IMR-90 (cell line): ENCODE data around the gene SOX6. TPM values are rescaled to one million over a fixed set of nuclear protein-coding genes. Genes with fewer than 3 reads are reported as not detected.

Source experiments
- ATAC-seq: fragments of 200-7000 bp; cut with Tn5 transposase; 2 replicates; pipeline ENCODE4 v1.9.1; 2020; ENCODE audit warnings: low read depth, mild to moderate bottlenecking, moderate library complexity
- BruUV-seq: library from RNA; stranded (reverse); fragments of 400-500 nt; replicated peaks from 2 replicates; lab custom pipeline; 2021; lab: Mats Ljungman, UMichigan
- CTCF ChIA-PET: fragments of 300-600 bp; formaldehyde crosslinking; extraction: SDS; loops from one replicate; lab custom pipeline; 2021; ENCODE audit warnings: antibody characterized with exemption; lab: Yijun Ruan, JAX
- POLR2A ChIA-PET: fragments of 300-600 bp; sonication (Branson Sonifier 250); formaldehyde crosslinking; loops from one replicate; lab custom pipeline; 2022; ENCODE audit warnings: antibody characterized with exemption; ENCODE audit not compliant: unreplicated experiment; lab: Charles Lee
- DNase-seq: peaks from one replicate; pipeline ENCODE4 v3.0.0; 2013
- H2AFZ ChIP-seq: replicated peaks from 2 replicates; pipeline ENCODE3; 2013; ENCODE audit warnings: low read length, mild to moderate bottlenecking; ENCODE audit not compliant: poor library complexity
- H2AK5ac ChIP-seq: 2 replicates; pipeline ENCODE4 v1.6.1; 2013; ENCODE audit warnings: low read depth, low read length, inconsistent platforms
- H2AK9ac ChIP-seq: replicated peaks from 2 replicates; pipeline ENCODE3; 2013; ENCODE audit warnings: mild to moderate bottlenecking, low read depth, low read length, moderate library complexity; ENCODE audit not compliant: poor library complexity
- H2BK120ac ChIP-seq: 2 replicates; pipeline ENCODE4 v1.6.1; 2013; ENCODE audit warnings: low read depth, low read length, inconsistent platforms
- H2BK15ac ChIP-seq: 3 replicates; pipeline ENCODE4 v1.6.1; 2013; ENCODE audit warnings: low read depth, low read length, inconsistent platforms
- H2BK20ac ChIP-seq: 2 replicates; pipeline ENCODE4 v1.6.1; 2013; ENCODE audit warnings: low read depth, mild to moderate bottlenecking, inconsistent platforms, low read length, moderate library complexity
- H2BK5ac ChIP-seq: 2 replicates; pipeline ENCODE4 v1.6.1; 2013; ENCODE audit warnings: mild to moderate bottlenecking, low read depth, low read length, inconsistent platforms; ENCODE audit not compliant: poor library complexity, severe bottlenecking
- H3K14ac ChIP-seq: replicated peaks from 2 replicates; pipeline ENCODE4 v1.6.1; 2013; ENCODE audit warnings: low read depth, low read length, inconsistent platforms
- H3K18ac ChIP-seq: 2 replicates; pipeline ENCODE4 v1.6.1; 2013; ENCODE audit warnings: low read depth, low read length, control low read depth
- H3K23ac ChIP-seq: 2 replicates; pipeline ENCODE4 v1.6.1; 2013; ENCODE audit warnings: low read depth, low read length, inconsistent platforms
- H3K27ac ChIP-seq: 2 replicates; pipeline ENCODE4 v1.5.1; 2013; ENCODE audit warnings: mild to moderate bottlenecking, control low read depth, low read length; ENCODE audit not compliant: insufficient read depth
- H3K27me3 ChIP-seq: 2 replicates; pipeline ENCODE4 v1.6.1; 2013; ENCODE audit warnings: low read length; ENCODE audit not compliant: control insufficient read depth, insufficient read depth
- H3K36me3 ChIP-seq: 2 replicates; pipeline ENCODE4 v1.6.1; 2013; ENCODE audit warnings: low read length, mixed read lengths; ENCODE audit not compliant: control insufficient read depth, insufficient read depth
- H3K4ac ChIP-seq: 2 replicates; pipeline ENCODE4 v1.6.1; 2013; ENCODE audit warnings: low read depth, low read length, inconsistent platforms
- H3K4me1 ChIP-seq: 2 replicates; pipeline ENCODE4 v1.6.1; 2013; ENCODE audit warnings: low read length, mixed read lengths; ENCODE audit not compliant: control insufficient read depth, insufficient read depth
- H3K4me2 ChIP-seq: 2 replicates; pipeline ENCODE4 v1.6.1; 2013; ENCODE audit warnings: low read depth, mild to moderate bottlenecking, control low read depth, low read length, moderate library complexity
- H3K4me3 ChIP-seq: 2 replicates; pipeline ENCODE4 v1.5.1; 2013; ENCODE audit warnings: low read depth, mild to moderate bottlenecking, control low read depth, low read length, moderate library complexity; ENCODE audit not compliant: insufficient read depth
- H3K56ac ChIP-seq: 2 replicates; pipeline ENCODE4 v1.6.1; 2013; ENCODE audit warnings: low read length, inconsistent platforms; ENCODE audit not compliant: insufficient read depth; ENCODE audit errors: extremely low read depth
- H3K79me1 ChIP-seq, 2 experiments: 2 replicates each; pipeline ENCODE4 v1.6.1; 2013; ENCODE audit warnings: low read length in 2 of 2, inconsistent platforms in 1 of 2, low read depth in 1 of 2
- H3K9ac ChIP-seq: 2 replicates; pipeline ENCODE4 v1.6.1; 2013; ENCODE audit warnings: low read depth, low read length, control low read depth
- H3K9me1 ChIP-seq: 2 replicates; pipeline ENCODE4 v1.6.1; 2013; ENCODE audit warnings: low read length, inconsistent platforms; ENCODE audit not compliant: insufficient read depth
- H3K9me3 ChIP-seq: 2 replicates; pipeline ENCODE4 v1.6.1; 2013; ENCODE audit warnings: low read length; ENCODE audit not compliant: control insufficient read depth, insufficient read depth
- H4K20me1 ChIP-seq: 2 replicates; pipeline ENCODE4 v1.6.1; 2013; ENCODE audit warnings: low read length, inconsistent platforms; ENCODE audit not compliant: insufficient read depth
- H4K5ac ChIP-seq: 2 replicates; pipeline ENCODE4 v1.6.1; 2013; ENCODE audit warnings: mild to moderate bottlenecking, low read depth, low read length, control low read depth
- H4K8ac ChIP-seq, 2 experiments: 2 replicates each; pipeline ENCODE4 v1.6.1; 2013; ENCODE audit warnings: low read depth in 2 of 2, low read length in 2 of 2, control low read depth in 1 of 2, inconsistent platforms in 1 of 2
- H4K91ac ChIP-seq: 2 replicates; pipeline ENCODE4 v1.6.1; 2013; ENCODE audit warnings: low read depth, low read length, inconsistent platforms; ENCODE audit not compliant: insufficient read depth
- CEBPB ChIP-seq: IDR thresholded peaks from 2 replicates; pipeline ENCODE4 v1.6.1; 2012; ENCODE audit warnings: low read depth, low read length, improper control_type of control experiment
- CHD1 ChIP-seq: IDR thresholded peaks from 2 replicates; pipeline ENCODE4 v1.6.1; 2012; ENCODE audit warnings: low read depth, low read length, improper control_type of control experiment
- CTCF ChIP-seq: conservative IDR thresholded peaks from 2 replicates; pipeline ENCODE4 v1.5.1; 2012; ENCODE audit warnings: mild to moderate bottlenecking, low read depth, low read length, improper control_type of control experiment
- ELK1 ChIP-seq: fragments of 150-350 bp; IDR thresholded peaks from 2 replicates; pipeline ENCODE4 v1.6.1; 2016; ENCODE audit warnings: low read depth, mild to moderate bottlenecking, low read length, moderate library complexity, borderline replicate concordance
- FOS ChIP-seq: fragments of 150-350 bp; IDR thresholded peaks from 2 replicates; pipeline ENCODE4 v1.6.1; 2016; ENCODE audit warnings: low read depth, low read length
- MAFK ChIP-seq: IDR thresholded peaks from 2 replicates; pipeline ENCODE4 v1.6.1; 2012; ENCODE audit warnings: low read depth, low read length, improper control_type of control experiment
- MAZ ChIP-seq: IDR thresholded peaks from 2 replicates; pipeline ENCODE4 v1.6.1; 2012; ENCODE audit warnings: low read depth, mild to moderate bottlenecking, low read length, improper control_type of control experiment, moderate library complexity, borderline replicate concordance
- MXI1 ChIP-seq: IDR thresholded peaks from 2 replicates; pipeline ENCODE4 v1.6.1; 2012; ENCODE audit warnings: low read depth, mild to moderate bottlenecking, low read length, moderate library complexity, borderline replicate concordance
- NFE2L2 ChIP-seq: fragments of 150-350 bp; IDR thresholded peaks from 2 replicates; pipeline ENCODE4 v1.6.1; 2016; ENCODE audit warnings: low read depth, mild to moderate bottlenecking, low read length
- POLR2A ChIP-seq: IDR thresholded peaks from 2 replicates; pipeline ENCODE4 v1.6.1; 2012; ENCODE audit warnings: mild to moderate bottlenecking, low read depth, low read length
- RAD21 ChIP-seq: IDR thresholded peaks from 2 replicates; pipeline ENCODE4 v1.6.1; 2012; ENCODE audit warnings: low read length, improper control_type of control experiment
- RCOR1 ChIP-seq: IDR thresholded peaks from 2 replicates; pipeline ENCODE4 v1.6.1; 2012; ENCODE audit warnings: mild to moderate bottlenecking, low read length, improper control_type of control experiment; ENCODE audit not compliant: insufficient replicate concordance
- RFX5 ChIP-seq: IDR thresholded peaks from 2 replicates; pipeline ENCODE4 v1.8.0; 2012; ENCODE audit warnings: low read depth, mild to moderate bottlenecking, low read length, moderate library complexity
- SMC3 ChIP-seq: fragments of 150-350 bp; IDR thresholded peaks from 2 replicates; pipeline ENCODE4 v1.6.1; 2016; ENCODE audit warnings: low read depth, mild to moderate bottlenecking, antibody characterized with exemption, low read length, moderate library complexity
- USF2 ChIP-seq: fragments of 150-350 bp; IDR thresholded peaks from 2 replicates; pipeline ENCODE4 v1.6.1; 2017; ENCODE audit warnings: mild to moderate bottlenecking, antibody characterized with exemption, low read length, low read depth
- WGBS, 2 experiments: methylation state at CpG; one replicate each; pipeline versions ENCODE4 v1.1.5 to v1.1.7; 2013; ENCODE audit warnings: missing lambda C conversion rate in 2 of 2; ENCODE audit not compliant: insufficient read length in 1 of 2; ENCODE audit errors: extremely low coverage in 2 of 2; 5-methylcytosine and 5-hydroxymethylcytosine counted together
- dilution Hi-C: fragments of 300-500 bp; cut with HindIII; formaldehyde crosslinking; loops from one replicate; pipeline ENCODE4 v1.14.3; 2018; ENCODE audit warnings: low sequenced_read_pairs; ENCODE audit not compliant: unreplicated experiment
- in situ Hi-C: fragments of 300-500 bp; cut with MboI; formaldehyde crosslinking; loops from 3 replicates; pipeline ENCODE4 v1.14.3; 2019; ENCODE audit warnings: low sequenced_read_pairs, inconsistent platforms, mixed read lengths
- intact Hi-C: fragments of 100-400 bp; cut with micrococcal nuclease; formaldehyde crosslinking; loops from 2 replicates; pipeline ENCODE4 v1.10.0; 2022
- polyA plus RNA-seq, 3 experiments: library from polyadenylated mRNA; depleted of rRNA; stranded (reverse); fragments of >200 nt; gene quantifications; 2 replicates each; pipeline ENCODE4 v1.2.3, GENCODE V29; 2012; ENCODE audit warnings: low replicate concordance in 1 of 3
- total RNA-seq: library from RNA; depleted of rRNA; stranded (reverse); fragments of >200 nt; gene quantifications from 2 replicates; pipeline ENCODE4 v1.2.3, GENCODE V29; 2012

Gene SOX6
- total and polyA plus RNA-seq, 2 of the 4 experiments (the other 2 are of a cell fraction): 1.7 to 7.7 TPM

- H3K27ac ChIP-seq: no peak overlapping the region
- peaks cover 1% of the 10 kb centered on the region; the same call in 1 of the 2 replicates for H3K36me3 ChIP-seq
- intact Hi-C loops (no loop called here), in situ Hi-C loops (no loop called here), dilution Hi-C loops (no loop called here)
- DNase-seq (no peak), ATAC-seq (no peak)
- H3K14ac ChIP-seq: peak overlapping the region; percentile 12; the same call in 1 of the 2 replicates
- H4K20me1 ChIP-seq: no peaks in the 10 kb centered on the region
- H2AK9ac ChIP-seq: no peak overlapping the region
- H3K9me1 ChIP-seq: no peaks in the 10 kb centered on the region
- H3K4me3 ChIP-seq: no peak overlapping the region
- H3K23ac ChIP-seq: no peak overlapping the region
- no peaks in the 10 kb centered on the region for H3K27me3 ChIP-seq
- no peak overlapping the region; the same call in 1 of the 2 replicates for H2AK5ac ChIP-seq
- no peak overlapping the region for H2BK20ac ChIP-seq
- H2BK15ac ChIP-seq: no peak overlapping the region
- 0 out of 2 replicates have a peak overlapping the region, but pooled peaks have one; percentile 3 for H3K4ac ChIP-seq
- 0 out of 2 replicates have a peak overlapping the region, but pooled peaks have one; percentile 17 for H4K91ac ChIP-seq
- H2BK120ac ChIP-seq: no peak overlapping the region; the same call in 1 of the 2 replicates
- ChIA-PET CTCF (interaction anchor here (1.1 kb wide), 1 partner anchor 69 kb away, joined by 5 read pairs; no protein-coding TSS in a partner anchor), POLR2A (interaction anchor here (0.6 kb wide), 1 partner anchor 377 kb away, joined by 3 read pairs; no protein-coding TSS in a partner anchor)
- no peak for TF ChIP-seq ELK1
- TF ChIP-seq USF2: no peak
- TF ChIP-seq SMC3: no peak
- TF ChIP-seq CTCF: no peak
- no peak for TF ChIP-seq MXI1
- no peak for TF ChIP-seq RAD21
- TF ChIP-seq FOS: no peak
- TF ChIP-seq MAFK: no peak
- TF ChIP-seq POLR2A: no peak
- no peak for TF ChIP-seq RCOR1
- TF ChIP-seq RFX5: no peak
- TF ChIP-seq CEBPB: no peak
- no peak for TF ChIP-seq MAZ
- TF ChIP-seq CHD1: no peak
- TF ChIP-seq NFE2L2: no peak
- no peak overlapping the region for H2BK5ac ChIP-seq
- no peaks in the 10 kb centered on the region for H3K79me1 ChIP-seq
- H3K4me2 ChIP-seq: no peak overlapping the region
- H3K9me3 ChIP-seq: no peaks in the 10 kb centered on the region
- H3K4me1 ChIP-seq: peaks cover 5% of the 10 kb centered on the region; the same call in 1 of the 2 replicates
- H4K5ac ChIP-seq: peak overlapping the region; percentile 20
- BruUV-seq: no TSS peak
- H4K8ac ChIP-seq: peak overlapping the region in 1 of 2 experiments; percentile 35; a peak in 1 of 4 replicates
- 0 out of 2 replicates have a peak overlapping the region, but pooled peaks have one; percentile 16 for H3K18ac ChIP-seq
- H3K9ac ChIP-seq: no peak overlapping the region
- no peak overlapping the region for H2AFZ ChIP-seq
- H3K56ac ChIP-seq: no peak overlapping the region
- WGBS, 2 experiments: no CpG with 5 or more reads among the region's 2 CpGs
Measured at GRCh38 chr11:16111690-16112089, 244.7 kb downstream of the SOX6 start.
